Measurements from ENCODE around the gene WDFY2.

- TF ChIP-seq CTCF (IDR thresholded peaks at IDR 0.05) (no peak), POLR2A (IDR thresholded peaks at IDR 0.05) (no peak)
These were observed 790 bp upstream of the WDFY2 start for GRCh38 chr13:51583469-51583874.

All from body of pancreas (tissue), 4 donors.